Prostate gland (tissue), 2 donors: Measurements from ENCODE around the gene SCRT2. TPM values are rescaled to one million over a fixed set of nuclear protein-coding genes. Genes with fewer than 3 reads are reported as not detected.

Source experiments
- DNase-seq: peaks from one replicate; pipeline ENCODE4 v3.0.0-alpha.2; 2019; ENCODE audit warnings: low spot score
- H3K27ac ChIP-seq, 2 donors: fragments of 200-600 bp; sonication (generic); 2 replicates each; pipeline ENCODE4 v1.5.1; 2017 to 2019
- H3K27me3 ChIP-seq: fragments of 200-600 bp; sonication (generic); replicated peaks from 2 replicates; pipeline ENCODE4 v1.5.1; 2019; ENCODE audit not compliant: insufficient read depth
- H3K36me3 ChIP-seq, 2 donors: fragments of 200-600 bp; sonication (generic); 1 replicate in 1 of 2; 2 replicates in 1 of 2; pipeline versions ENCODE4 v1.5.1 to v1.8.1; 2017 to 2019
- H3K4me1 ChIP-seq: fragments of 200-600 bp; sonication (generic); replicated peaks from 2 replicates; pipeline ENCODE4 v1.5.1; 2019
- H3K4me3 ChIP-seq, 2 donors: fragments of 200-600 bp; sonication (generic); 2 replicates each; pipeline ENCODE4 v1.5.1; 2017 to 2019
- H3K9me3 ChIP-seq: fragments of 200-600 bp; sonication (generic); 2 replicates; pipeline ENCODE4 v1.5.1; 2017
- POLR2A ChIP-seq: fragments of 450-650 bp; IDR thresholded peaks from one replicate; pipeline ENCODE4 v1.6.1; 2016; ENCODE audit warnings: antibody characterized with exemption, mild to moderate bottlenecking
- POLR2AphosphoS5 ChIP-seq: sonication (generic); formaldehyde crosslinking; IDR thresholded peaks from one replicate; pipeline ENCODE4 v1.6.1; 2017; ENCODE audit warnings: antibody characterized with exemption
- WGBS: methylation state at CpG from one replicate; pipeline ENCODE4 v1.1.5; 2018; 5-methylcytosine and 5-hydroxymethylcytosine counted together
- intact Hi-C: fragments of 100-400 bp; cut with DNase I; formaldehyde crosslinking; loops from one replicate; pipeline ENCODE4 v1.14.2; 2022
- total RNA-seq, 2 donors: library from RNA; depleted of rRNA; stranded (reverse); fragments of >200 nt; gene quantifications; one replicate each; pipeline ENCODE4 v1.1.0, GENCODE V29; 2016
- TF ChIP-seq, protein P1 (sequence below), 4 experiments: fragments of 200-600 bp in 2 of 4; fragments of 450-650 bp in 2 of 4; sonication (generic) in 2 of 4; IDR thresholded peaks; 1 replicate in 3 of 4; 2 replicates in 1 of 4; pipeline ENCODE4 v1.5.1; 2016 to 2019; ENCODE audit warnings: antibody characterized with exemption in 4 of 4, mild to moderate bottlenecking in 2 of 4, moderate library complexity in 2 of 4

The SCRT2 gene
- total RNA-seq, 2 donors from 2014 or later, result 0.17 TPM; not detected in 1

DNA sequence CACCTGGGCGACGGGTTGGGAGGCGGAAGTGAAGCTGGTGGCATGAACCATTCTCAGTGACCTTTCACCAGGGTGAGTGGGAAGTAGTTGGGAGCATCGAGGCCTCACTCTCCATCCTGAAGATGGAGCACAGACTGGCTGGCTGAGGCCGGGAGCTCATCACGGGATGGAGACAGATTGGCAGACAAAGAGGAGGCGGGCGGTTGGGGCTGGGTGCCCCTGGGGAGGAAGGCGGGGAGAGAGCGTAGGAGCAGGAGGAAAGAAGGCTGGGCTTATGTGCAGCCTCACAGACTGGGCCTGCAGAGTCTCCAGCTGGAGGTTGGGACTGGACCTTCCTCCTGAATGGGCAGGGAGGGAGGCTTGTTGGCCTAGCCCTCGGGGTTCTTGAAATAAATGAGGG, 44.2 kb upstream of the SCRT2 start:
- no peak for DNase-seq
- WGBS, result 65% methylated on average over 11 of the region's 11 CpGs
- Histone ChIP-seq H3K4me3 (no peak overlapping the region), H3K27me3 (peaks cover 3% of the 10 kb centered on the region), H3K36me3 (no peaks in the 10 kb centered on the region), H3K27ac (no peak overlapping the region), H3K9me3 (no peaks in the 10 kb centered on the region), H3K4me1 (no peaks in the 10 kb centered on the region)
- intact Hi-C loops, result no loop called here
- TF ChIP-seq POLR2AphosphoS5, result no peak
- TF ChIP-seq, protein P1, sequence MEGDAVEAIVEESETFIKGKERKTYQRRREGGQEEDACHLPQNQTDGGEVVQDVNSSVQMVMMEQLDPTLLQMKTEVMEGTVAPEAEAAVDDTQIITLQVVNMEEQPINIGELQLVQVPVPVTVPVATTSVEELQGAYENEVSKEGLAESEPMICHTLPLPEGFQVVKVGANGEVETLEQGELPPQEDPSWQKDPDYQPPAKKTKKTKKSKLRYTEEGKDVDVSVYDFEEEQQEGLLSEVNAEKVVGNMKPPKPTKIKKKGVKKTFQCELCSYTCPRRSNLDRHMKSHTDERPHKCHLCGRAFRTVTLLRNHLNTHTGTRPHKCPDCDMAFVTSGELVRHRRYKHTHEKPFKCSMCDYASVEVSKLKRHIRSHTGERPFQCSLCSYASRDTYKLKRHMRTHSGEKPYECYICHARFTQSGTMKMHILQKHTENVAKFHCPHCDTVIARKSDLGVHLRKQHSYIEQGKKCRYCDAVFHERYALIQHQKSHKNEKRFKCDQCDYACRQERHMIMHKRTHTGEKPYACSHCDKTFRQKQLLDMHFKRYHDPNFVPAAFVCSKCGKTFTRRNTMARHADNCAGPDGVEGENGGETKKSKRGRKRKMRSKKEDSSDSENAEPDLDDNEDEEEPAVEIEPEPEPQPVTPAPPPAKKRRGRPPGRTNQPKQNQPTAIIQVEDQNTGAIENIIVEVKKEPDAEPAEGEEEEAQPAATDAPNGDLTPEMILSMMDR (IDR thresholded peaks at IDR 0.05), result no peak
- TF ChIP-seq POLR2A, result no peak

DNA sequence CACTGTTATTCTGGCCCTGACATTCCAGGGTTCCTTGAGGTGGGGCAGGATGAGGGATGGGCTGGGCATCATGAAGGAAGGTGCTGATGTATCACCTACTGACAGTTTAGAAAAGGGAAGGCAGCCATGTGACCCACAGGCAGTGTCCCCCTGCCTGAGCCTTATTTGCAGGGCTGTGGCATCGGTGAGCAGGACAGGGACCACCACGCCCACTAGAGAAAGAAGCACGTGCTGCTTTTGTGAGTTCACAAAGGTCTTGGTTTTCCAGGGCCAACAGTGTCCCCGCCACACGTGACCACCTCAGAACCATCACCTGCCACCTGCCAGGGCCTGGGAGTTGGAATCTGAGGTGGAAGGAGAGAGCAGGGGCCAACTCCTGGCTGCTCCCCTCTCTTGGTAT, 43.5 kb upstream of the SCRT2 start:
- DNase-seq, result no peak
- no peak overlapping the region for H3K4me3 ChIP-seq
- peaks cover 3% of the 10 kb centered on the region for H3K27me3 ChIP-seq
- intact Hi-C loops, result no loop called here
- WGBS, result 89% methylated on average over 5 of the region's 5 CpGs
- TF ChIP-seq, protein P1 (IDR thresholded peaks at IDR 0.05), result no peak
- TF ChIP-seq POLR2A (no peak), POLR2AphosphoS5 (no peak)
- no peak overlapping the region for H3K27ac ChIP-seq
- H3K4me1 ChIP-seq, result no peaks in the 10 kb centered on the region
- no peaks in the 10 kb centered on the region for H3K9me3 ChIP-seq
- no peaks in the 10 kb centered on the region for H3K36me3 ChIP-seq

DNA sequence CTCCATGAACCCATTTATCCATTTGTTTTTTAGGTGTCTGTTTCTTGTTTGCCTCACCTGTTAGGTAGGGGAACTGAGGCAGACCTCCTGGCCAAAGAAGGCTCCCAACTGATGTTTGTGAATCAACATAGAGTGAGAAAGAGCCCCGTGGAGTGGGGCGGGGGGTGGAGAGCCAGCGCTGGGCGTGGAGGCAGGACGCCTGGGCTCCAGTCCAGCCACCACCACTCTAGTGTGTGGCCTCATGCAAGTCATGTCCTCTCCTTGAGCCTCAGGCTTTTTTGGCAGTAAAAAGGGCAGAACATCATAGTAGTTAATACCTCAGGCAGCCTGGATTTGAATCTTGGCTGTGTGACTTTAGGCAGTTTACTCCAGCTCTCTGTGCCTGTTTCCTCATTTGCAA, 42.2 kb upstream of the SCRT2 start:
- WGBS, result 50% methylated on average over 5 of the region's 5 CpGs
- H3K27me3 ChIP-seq, result no peaks in the 10 kb centered on the region
- H3K27ac ChIP-seq, result no peak overlapping the region
- DNase-seq, result no peak
- H3K9me3 ChIP-seq, result no peaks in the 10 kb centered on the region
- H3K36me3 ChIP-seq, result no peaks in the 10 kb centered on the region
- H3K4me3 ChIP-seq, result no peak overlapping the region
- intact Hi-C loops, result no loop called here
- TF ChIP-seq POLR2AphosphoS5, result no peak
- no peak for TF ChIP-seq POLR2A
- TF ChIP-seq, protein P1 (IDR thresholded peaks at IDR 0.05), result no peak
- no peaks in the 10 kb centered on the region for H3K4me1 ChIP-seq

DNA sequence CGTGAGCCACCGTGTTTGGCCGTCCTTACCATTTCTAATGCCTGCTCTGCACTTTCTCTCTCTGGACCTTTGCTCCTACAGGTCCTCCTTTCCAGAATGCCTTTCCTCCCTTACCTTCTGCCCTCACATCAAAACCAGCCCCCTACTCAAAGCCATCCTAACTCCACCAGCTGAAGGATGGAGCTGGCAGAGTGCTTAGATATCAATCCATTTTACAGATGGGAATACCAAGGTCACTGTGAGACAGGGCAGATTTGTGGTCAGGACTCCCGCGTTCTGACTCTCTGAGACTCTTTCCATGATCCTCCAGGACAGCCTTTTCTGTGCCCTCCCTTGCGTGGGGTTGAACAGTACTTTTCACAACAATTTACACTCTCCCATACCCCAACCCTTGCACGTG, 41.7 kb upstream of the SCRT2 start:
- TF ChIP-seq, protein P1 (IDR thresholded peaks at IDR 0.05), result no peak
- no peak for TF ChIP-seq POLR2AphosphoS5
- no peak for TF ChIP-seq POLR2A
- Histone ChIP-seq H3K4me1 (no peaks in the 10 kb centered on the region), H3K27me3 (no peaks in the 10 kb centered on the region), H3K9me3 (no peaks in the 10 kb centered on the region), H3K36me3 (no peaks in the 10 kb centered on the region), H3K27ac (no peak overlapping the region), H3K4me3 (no peak overlapping the region)
- DNase-seq, result no peak
- intact Hi-C loops, result no loop called here
- WGBS, result 88% methylated on average over 7 of the region's 7 CpGs

DNA sequence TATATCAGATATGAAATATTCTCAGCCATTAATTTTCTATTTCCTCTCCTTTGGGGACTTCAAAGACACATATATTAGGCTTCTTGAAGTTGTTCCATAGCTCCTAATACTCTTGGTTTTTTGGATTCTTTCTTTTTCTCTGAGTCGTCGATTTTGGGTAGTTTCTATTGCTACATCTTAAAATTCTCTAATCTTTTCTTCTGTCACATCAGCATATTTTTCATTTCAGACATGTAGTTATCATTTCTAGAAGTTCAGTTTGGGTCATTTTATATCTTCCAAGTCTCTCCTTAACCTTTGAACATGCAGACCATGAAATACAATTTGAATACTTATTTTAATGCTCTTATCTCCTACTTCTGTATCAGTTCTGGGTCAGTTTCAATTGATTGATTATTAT, 38.9 kb upstream of the SCRT2 start:
- DNase-seq, result no peak
- WGBS, result 93% methylated on average over 2 of the region's 2 CpGs
- Histone ChIP-seq H3K9me3 (no peaks in the 10 kb centered on the region), H3K27ac (no peak overlapping the region), H3K36me3 (no peaks in the 10 kb centered on the region), H3K27me3 (no peaks in the 10 kb centered on the region), H3K4me1 (no peaks in the 10 kb centered on the region), H3K4me3 (no peak overlapping the region)
- intact Hi-C loops, result no loop called here
- TF ChIP-seq POLR2A, result no peak
- TF ChIP-seq, protein P1 (IDR thresholded peaks at IDR 0.05), result no peak
- no peak for TF ChIP-seq POLR2AphosphoS5
